ENCODE results near the gene PFKFB3. TPM values are rescaled to one million over a fixed set of nuclear protein-coding genes. Genes with fewer than 3 reads are reported as not detected.

The PFKFB3 gene
- total and polyA plus RNA-seq, 2 of the 4 experiments (the other 2 are of a cell fraction) = 34.1 to 45.5 TPM

DNA sequence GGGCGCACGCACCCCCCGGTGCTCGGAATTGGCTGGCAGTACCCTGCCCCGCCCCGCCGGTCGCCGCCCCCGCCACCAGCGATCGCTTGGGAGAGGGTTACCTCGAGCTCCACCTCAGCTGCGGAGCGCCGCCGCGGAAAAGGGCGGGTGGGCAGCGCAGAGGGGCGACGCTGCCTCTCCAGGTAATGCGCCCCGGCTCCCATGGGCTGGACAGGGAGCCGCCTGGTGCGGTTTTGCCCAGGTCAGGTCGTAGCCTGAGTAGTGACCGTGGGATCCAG lies 1.3 kb downstream of the PFKFB3 start (continued):
- TF ChIP-seq, protein P1, sequence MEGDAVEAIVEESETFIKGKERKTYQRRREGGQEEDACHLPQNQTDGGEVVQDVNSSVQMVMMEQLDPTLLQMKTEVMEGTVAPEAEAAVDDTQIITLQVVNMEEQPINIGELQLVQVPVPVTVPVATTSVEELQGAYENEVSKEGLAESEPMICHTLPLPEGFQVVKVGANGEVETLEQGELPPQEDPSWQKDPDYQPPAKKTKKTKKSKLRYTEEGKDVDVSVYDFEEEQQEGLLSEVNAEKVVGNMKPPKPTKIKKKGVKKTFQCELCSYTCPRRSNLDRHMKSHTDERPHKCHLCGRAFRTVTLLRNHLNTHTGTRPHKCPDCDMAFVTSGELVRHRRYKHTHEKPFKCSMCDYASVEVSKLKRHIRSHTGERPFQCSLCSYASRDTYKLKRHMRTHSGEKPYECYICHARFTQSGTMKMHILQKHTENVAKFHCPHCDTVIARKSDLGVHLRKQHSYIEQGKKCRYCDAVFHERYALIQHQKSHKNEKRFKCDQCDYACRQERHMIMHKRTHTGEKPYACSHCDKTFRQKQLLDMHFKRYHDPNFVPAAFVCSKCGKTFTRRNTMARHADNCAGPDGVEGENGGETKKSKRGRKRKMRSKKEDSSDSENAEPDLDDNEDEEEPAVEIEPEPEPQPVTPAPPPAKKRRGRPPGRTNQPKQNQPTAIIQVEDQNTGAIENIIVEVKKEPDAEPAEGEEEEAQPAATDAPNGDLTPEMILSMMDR (conservative IDR thresholded peaks at IDR 0.05; ENCODE audit: low read depth, low read length) = no peak

DNA sequence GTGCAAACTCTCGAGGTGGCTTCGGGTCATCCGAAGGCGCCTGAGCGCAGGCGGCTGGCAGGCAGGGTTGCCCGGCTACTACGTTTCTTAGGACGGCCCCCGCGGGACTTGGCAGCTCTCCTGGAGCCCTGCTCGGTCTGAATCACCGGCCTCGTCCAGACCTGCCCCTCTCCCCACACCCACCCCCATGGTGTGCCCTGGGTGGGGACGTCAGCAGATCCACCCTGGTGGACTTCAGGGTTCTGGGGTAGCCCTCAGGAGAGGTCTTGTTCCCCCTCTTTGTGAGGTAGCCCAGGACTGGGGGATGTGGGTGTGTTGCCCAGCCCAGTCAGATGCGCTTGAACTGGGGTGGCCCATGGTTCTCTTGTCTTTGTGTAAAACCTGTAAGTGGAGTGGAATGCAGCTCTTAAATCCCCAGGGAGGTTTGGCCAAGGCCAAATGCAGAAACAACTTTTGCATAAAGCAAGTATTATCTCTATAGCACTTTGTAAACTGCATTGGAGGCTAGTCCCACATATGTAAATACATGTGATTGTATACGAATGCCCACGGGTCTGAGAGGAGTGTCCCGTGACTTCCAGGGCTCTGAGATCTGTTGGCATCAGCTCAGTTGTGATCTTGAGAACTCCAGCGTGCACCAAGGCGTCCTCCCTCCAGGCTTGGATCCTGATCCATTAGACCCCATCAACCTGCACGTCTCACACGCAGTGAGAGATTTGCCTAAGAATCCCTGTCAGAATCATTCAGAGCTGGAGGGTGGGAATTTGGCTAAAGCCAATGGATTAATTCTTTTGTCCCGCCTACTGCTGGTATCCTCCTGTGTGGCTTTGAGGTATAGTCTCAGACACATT lies 1.8 kb downstream of the PFKFB3 start:
- peak overlapping the region; percentile 95 for H2AK9ac ChIP-seq (replicated peaks; ENCODE audit: low read depth, low read length, poor library complexity)
- H3K9ac ChIP-seq (ENCODE audit: low read depth, low read length) = peak overlapping the region; percentile 91
- H3K27me3 ChIP-seq (ENCODE audit: control insufficient read depth, insufficient read depth, low read length) = no peaks in the 10 kb centered on the region
- intact Hi-C loops (cut with micrococcal nuclease) (loop anchor here (5.0 kb wide), 1 partner anchor 42 kb away; no protein-coding TSS in a partner anchor), in situ Hi-C loops (cut with MboI; ENCODE audit: low sequenced_read_pairs) (no loop called here), dilution Hi-C loops (cut with HindIII; ENCODE audit: low sequenced_read_pairs, unreplicated experiment) (no loop called here)
- POLR2A ChIA-PET (ENCODE audit: unreplicated experiment) = interaction anchor here (0.6 kb wide), 1 partner anchor 136 kb away, joined by 5 read pairs; no protein-coding TSS in a partner anchor
- CTCF ChIA-PET = interaction anchor here (1.6 to 1.7 kb wide), 2 partner anchors 14 to 197 kb away, joined by 5 to 8 read pairs; no protein-coding TSS in a partner anchor
- peaks cover 4% of the 10 kb centered on the region; the same call in 1 of the 2 replicates for H3K36me3 ChIP-seq (ENCODE audit: control insufficient read depth, insufficient read depth, low read length)
- H3K4me2 ChIP-seq (ENCODE audit: low read depth, low read length) = peak overlapping the region; percentile 75
- peak overlapping the region; percentile 95 for H2AK5ac ChIP-seq (ENCODE audit: low read depth, low read length)
- H3K9me3 ChIP-seq (ENCODE audit: control insufficient read depth, insufficient read depth, low read length) = no peaks in the 10 kb centered on the region
- peak overlapping the region; percentile 30; the same call in 1 of the 2 replicates for H3K18ac ChIP-seq (ENCODE audit: low read depth, low read length)
- H2BK20ac ChIP-seq (ENCODE audit: low read depth, low read length) = peak overlapping the region; percentile 64; the same call in 1 of the 2 replicates
- 19% methylated on average over 3 of the region's 24 CpGs; no CpG with 5 or more reads in 1 of the 2 experiments for WGBS, 2 experiments (ENCODE audit: extremely low coverage in 2 of 2, insufficient read length in 1 of 2)
- H4K20me1 ChIP-seq (ENCODE audit: insufficient read depth, low read length) = peaks cover 76% of the 10 kb centered on the region
- H4K8ac ChIP-seq (ENCODE audit: low read depth in 2 of 2, low read length in 2 of 2) = peak overlapping the region in 1 of 2 experiments; percentile 66; a peak in 1 of 4 replicates
- H3K27ac ChIP-seq (ENCODE audit: insufficient read depth, low read length) = peak overlapping the region; percentile 83
- no peak overlapping the region for H4K5ac ChIP-seq (ENCODE audit: low read depth, low read length)
- peaks cover 5 to 71% of the 10 kb centered on the region in 2 experiments; a peak in 3 of 4 replicates for H3K79me1 ChIP-seq (ENCODE audit: low read depth in 1 of 2, low read length in 2 of 2)
- DNase-seq (peak; percentile 84), ATAC-seq (ENCODE audit: low read depth) (peak; percentile 25)
- peak overlapping the region; percentile 88 for H3K4ac ChIP-seq (ENCODE audit: low read depth, low read length)
- peak overlapping the region; percentile 60 for H2BK120ac ChIP-seq (ENCODE audit: low read depth, low read length)
- peak overlapping the region; percentile 84 for H4K91ac ChIP-seq (ENCODE audit: insufficient read depth, low read depth, low read length)
- H2BK5ac ChIP-seq (ENCODE audit: low read depth, low read length, poor library complexity, severe bottlenecking) = peak overlapping the region; percentile 78
- peak overlapping the region; percentile 47; the same call in 1 of the 2 replicates for H3K56ac ChIP-seq (ENCODE audit: extremely low read depth, insufficient read depth, low read length)
- peaks cover 23% of the 10 kb centered on the region for H3K9me1 ChIP-seq (ENCODE audit: insufficient read depth, low read length)
- BruUV-seq (replicated peaks) = TSS peak; percentile 28
- peak overlapping the region; percentile 94 for H3K14ac ChIP-seq (replicated peaks; ENCODE audit: low read depth, low read length)
- H3K4me3 ChIP-seq (ENCODE audit: insufficient read depth, low read depth, low read length) = peak overlapping the region; percentile 83
- no peak overlapping the region; the same call in 2 of the 3 replicates for H2BK15ac ChIP-seq (ENCODE audit: low read depth, low read length)
- H3K23ac ChIP-seq (ENCODE audit: low read depth, low read length) = peak overlapping the region; percentile 94
- peaks cover 20% of the 10 kb centered on the region for H3K4me1 ChIP-seq (ENCODE audit: control insufficient read depth, insufficient read depth, low read length)
- peak overlapping the region; percentile 84 for H2AFZ ChIP-seq (replicated peaks; ENCODE audit: low read length, poor library complexity)
- no peak for TF ChIP-seq NFE2L2 (IDR thresholded peaks at IDR 0.05; ENCODE audit: low read depth, low read length)
- no peak for TF ChIP-seq MAFK (IDR thresholded peaks at IDR 0.05; ENCODE audit: low read depth, low read length)
- TF ChIP-seq BHLHE40 (IDR thresholded peaks at IDR 0.05; ENCODE audit: low read depth, low read length) = peak; percentile 40; the same call in 1 of the 2 replicates
- TF ChIP-seq, protein P2, sequence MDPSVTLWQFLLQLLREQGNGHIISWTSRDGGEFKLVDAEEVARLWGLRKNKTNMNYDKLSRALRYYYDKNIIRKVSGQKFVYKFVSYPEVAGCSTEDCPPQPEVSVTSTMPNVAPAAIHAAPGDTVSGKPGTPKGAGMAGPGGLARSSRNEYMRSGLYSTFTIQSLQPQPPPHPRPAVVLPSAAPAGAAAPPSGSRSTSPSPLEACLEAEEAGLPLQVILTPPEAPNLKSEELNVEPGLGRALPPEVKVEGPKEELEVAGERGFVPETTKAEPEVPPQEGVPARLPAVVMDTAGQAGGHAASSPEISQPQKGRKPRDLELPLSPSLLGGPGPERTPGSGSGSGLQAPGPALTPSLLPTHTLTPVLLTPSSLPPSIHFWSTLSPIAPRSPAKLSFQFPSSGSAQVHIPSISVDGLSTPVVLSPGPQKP (IDR thresholded peaks at IDR 0.05; ENCODE audit: borderline replicate concordance, low read depth, low read length) = no peak
- TF ChIP-seq MAZ (IDR thresholded peaks at IDR 0.05; ENCODE audit: borderline replicate concordance, low read depth, low read length) = peak; percentile 86; the same call in 1 of the 2 replicates
- no peak for TF ChIP-seq RCOR1 (IDR thresholded peaks at IDR 0.05; ENCODE audit: insufficient replicate concordance, low read length)
- TF ChIP-seq SMC3 (IDR thresholded peaks at IDR 0.05; ENCODE audit: low read depth, low read length) = 0 out of 2 replicates have a peak, but pooled peaks have one; percentile 2
- TF ChIP-seq CEBPB (IDR thresholded peaks at IDR 0.05; ENCODE audit: low read depth, low read length) = no peak
- no peak for TF ChIP-seq CHD1 (IDR thresholded peaks at IDR 0.05; ENCODE audit: low read depth, low read length)
- TF ChIP-seq RFX5 (IDR thresholded peaks at IDR 0.05; ENCODE audit: low read depth, low read length) = no peak
- peak; percentile 48 for TF ChIP-seq FOS (IDR thresholded peaks at IDR 0.05; ENCODE audit: low read depth, low read length)
- TF ChIP-seq POLR2A (IDR thresholded peaks at IDR 0.05; ENCODE audit: low read depth, low read length) = no peak
